ENCODE data around the gene TMEM38A. TPM values are rescaled to one million over a fixed set of nuclear protein-coding genes. Genes with fewer than 3 reads are reported as not detected.
"Not testable (repeated sequence)": the region's sequence is repeated elsewhere in the genome, so short reads cannot be mapped to it uniquely, and the experiment has no call there.

Gene TMEM38A
- total RNA-seq, 2 experiments from 2014 or later = 1.2 to 1.8 TPM

- H3K27me3 Mint-ChIP-seq = no peaks in the 10 kb centered on the region
- peaks cover 28% of the 10 kb centered on the region for H3K36me3 Mint-ChIP-seq (ENCODE audit: low read depth)
- TF ChIP-seq, protein P1, sequence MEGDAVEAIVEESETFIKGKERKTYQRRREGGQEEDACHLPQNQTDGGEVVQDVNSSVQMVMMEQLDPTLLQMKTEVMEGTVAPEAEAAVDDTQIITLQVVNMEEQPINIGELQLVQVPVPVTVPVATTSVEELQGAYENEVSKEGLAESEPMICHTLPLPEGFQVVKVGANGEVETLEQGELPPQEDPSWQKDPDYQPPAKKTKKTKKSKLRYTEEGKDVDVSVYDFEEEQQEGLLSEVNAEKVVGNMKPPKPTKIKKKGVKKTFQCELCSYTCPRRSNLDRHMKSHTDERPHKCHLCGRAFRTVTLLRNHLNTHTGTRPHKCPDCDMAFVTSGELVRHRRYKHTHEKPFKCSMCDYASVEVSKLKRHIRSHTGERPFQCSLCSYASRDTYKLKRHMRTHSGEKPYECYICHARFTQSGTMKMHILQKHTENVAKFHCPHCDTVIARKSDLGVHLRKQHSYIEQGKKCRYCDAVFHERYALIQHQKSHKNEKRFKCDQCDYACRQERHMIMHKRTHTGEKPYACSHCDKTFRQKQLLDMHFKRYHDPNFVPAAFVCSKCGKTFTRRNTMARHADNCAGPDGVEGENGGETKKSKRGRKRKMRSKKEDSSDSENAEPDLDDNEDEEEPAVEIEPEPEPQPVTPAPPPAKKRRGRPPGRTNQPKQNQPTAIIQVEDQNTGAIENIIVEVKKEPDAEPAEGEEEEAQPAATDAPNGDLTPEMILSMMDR (IDR thresholded peaks at IDR 0.05) = no peak
- H3K4me1 Mint-ChIP-seq (ENCODE audit: low read depth) = peaks cover 30% of the 10 kb centered on the region
- H3K4me3 Mint-ChIP-seq = peak within 1 kb of the TSS; percentile 93
- POLR2A ChIA-PET = interaction anchor here (0.8 to 3.3 kb wide), 11 partner anchors 8 to 169 kb away, joined by 3 to 27 read pairs (median 4); partner anchors contain the start of genes MED26 and SIN3B
- CTCF ChIA-PET = interaction anchor here (0.9 kb wide), 1 partner anchor 72 kb away, joined by 4 read pairs; no protein-coding TSS in a partner anchor
- peak; percentile 98 for DNase-seq
- intact Hi-C loops (cut with micrococcal nuclease) = no loop called here
- no peaks in the 10 kb centered on the region for H3K9me3 Mint-ChIP-seq
- peak; percentile 98 for ATAC-seq
- peak within 1 kb of the TSS; percentile 97 for H3K27ac Mint-ChIP-seq
Observed at GRCh38 chr19:16659832-16660708, 869 bp upstream of the TMEM38A start, which contains the start of gene SMIM7. SMIM7 (minus strand) TSS chr19:16660144; CDS start chr19:16660110, 34 bp downstream.

DNA sequence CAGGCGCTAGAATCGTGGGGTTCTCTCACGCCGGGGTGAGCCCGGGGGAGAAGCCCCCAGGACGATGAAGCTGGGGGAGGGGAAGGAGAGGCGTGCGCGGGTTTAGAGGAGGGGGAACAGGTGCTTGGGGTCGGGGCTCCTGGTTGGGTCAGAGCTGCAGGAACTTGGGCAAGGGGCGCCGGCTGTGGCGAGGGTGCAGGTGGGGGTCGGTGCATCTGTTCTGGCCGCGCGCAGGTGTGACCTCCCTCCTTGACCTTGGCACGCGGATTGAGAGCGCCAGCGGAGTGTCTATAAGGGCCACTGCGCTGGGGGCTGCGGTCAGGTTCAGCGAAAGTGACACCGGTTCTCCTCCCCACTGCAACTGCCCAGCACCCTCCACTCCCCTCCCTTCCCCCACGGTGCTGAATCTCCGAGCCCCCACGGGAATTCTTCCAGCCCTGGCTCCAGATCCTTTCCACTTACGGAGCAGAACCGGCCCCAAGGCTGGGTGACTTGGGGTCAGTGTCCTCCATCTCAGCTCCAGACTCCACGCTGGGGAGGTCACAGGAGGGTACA is 618 bp downstream of the TMEM38A start:
- CTCF ChIA-PET = no interaction called here
- H3K27me3 Mint-ChIP-seq = no peaks in the 10 kb centered on the region
- ATAC-seq (no peak), DNase-seq (peak; percentile 34)
- peaks cover 17% of the 10 kb centered on the region for H3K36me3 Mint-ChIP-seq (ENCODE audit: low read depth)
- H3K4me3 Mint-ChIP-seq = peak overlapping the region; percentile 75
- no peaks in the 10 kb centered on the region for H3K9me3 Mint-ChIP-seq
- intact Hi-C loops (cut with micrococcal nuclease) = no loop called here
- POLR2A ChIA-PET = interaction anchor here (0.6 to 3.3 kb wide), 6 partner anchors 9 to 119 kb away, joined by 3 to 27 read pairs (median 4); partner anchors contain the start of genes CHERP and MED26
- H3K27ac Mint-ChIP-seq = no peak overlapping the region
- H3K4me1 Mint-ChIP-seq (ENCODE audit: low read depth) = peaks cover 27% of the 10 kb centered on the region
- TF ChIP-seq, protein P1 (IDR thresholded peaks at IDR 0.05) = no peak

DNA sequence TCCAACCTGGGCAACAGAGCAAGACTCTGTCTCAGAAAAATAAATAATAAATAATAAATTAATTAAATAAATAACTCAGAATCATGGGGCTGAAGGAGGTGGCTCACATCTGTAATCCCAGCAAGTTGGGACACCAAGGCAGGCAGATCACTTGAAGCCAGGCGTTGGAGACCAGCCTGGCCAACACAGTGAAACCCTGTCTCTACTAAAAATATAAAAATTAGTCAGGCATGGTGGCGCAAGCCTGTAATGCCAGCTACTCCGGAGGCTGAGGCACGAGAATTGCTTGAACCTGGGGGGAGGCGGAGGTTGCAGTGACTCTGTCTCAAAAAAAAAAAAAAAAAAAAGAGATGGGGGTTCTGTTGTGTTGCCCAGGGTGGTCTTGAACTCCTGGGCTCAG is 7.2 kb downstream of the TMEM38A start:
- no peaks in the 10 kb centered on the region for H3K9me3 Mint-ChIP-seq
- no peak for DNase-seq
- no peak overlapping the region for H3K4me3 Mint-ChIP-seq
- no peak overlapping the region for H3K27ac Mint-ChIP-seq
- CTCF ChIA-PET = no interaction called here
- no peaks in the 10 kb centered on the region for H3K4me1 Mint-ChIP-seq (ENCODE audit: low read depth)
- H3K36me3 Mint-ChIP-seq (ENCODE audit: low read depth) = no peaks in the 10 kb centered on the region
- no peak for ATAC-seq
- H3K27me3 Mint-ChIP-seq = no peaks in the 10 kb centered on the region
- intact Hi-C loops (cut with micrococcal nuclease) = no loop called here
- TF ChIP-seq, protein P1 (IDR thresholded peaks at IDR 0.05) = no peak
- POLR2A ChIA-PET = no interaction called here

- CTCF ChIA-PET; DNase-seq; H3K27me3 Mint-ChIP-seq; H3K9me3 Mint-ChIP-seq; POLR2A ChIA-PET; H3K36me3 Mint-ChIP-seq (ENCODE audit: low read depth); H3K4me1 Mint-ChIP-seq (ENCODE audit: low read depth); H3K4me3 Mint-ChIP-seq; ATAC-seq; intact Hi-C loops (cut with micrococcal nuclease); H3K27ac Mint-ChIP-seq: not testable (repeated sequence)
Observed at GRCh38 chr19:16668702-16669101, 7.8 kb downstream of the TMEM38A start.

GRCh38 chr19:16670291-16670690 is 9.4 kb downstream of the TMEM38A start:
- POLR2A ChIA-PET = interaction anchor here (1.8 kb wide), 1 partner anchor 9 kb away, joined by 4 read pairs; the partner anchor contains the start of gene TMEM38A
- intact Hi-C loops (cut with micrococcal nuclease) = no loop called here

More at GRCh38 chr19:16670291-16670690, 9.4 kb downstream of the TMEM38A start:
- Mint-ChIP-seq H3K27me3 (no peaks in the 10 kb centered on the region), H3K4me1 (ENCODE audit: low read depth) (no peaks in the 10 kb centered on the region), H3K9me3 (no peaks in the 10 kb centered on the region), H3K27ac (no peak overlapping the region), H3K36me3 (ENCODE audit: low read depth) (no peaks in the 10 kb centered on the region), H3K4me3 (no peak overlapping the region)
- DNase-seq (no peak), ATAC-seq (no peak)
- TF ChIP-seq, protein P1 (IDR thresholded peaks at IDR 0.05) = no peak
- CTCF ChIA-PET = no interaction called here
